Left forelimb (tissue), 1 donor: ENCODE measurements around the gene SMCHD1.
"Not testable (repeated sequence)": the region's sequence is repeated elsewhere in the genome, so short reads cannot be mapped to it uniquely, and the experiment has no call there.

ENCODE experiments used
- DNase-seq: peaks from one replicate; pipeline ENCODE4 v3.0.0-alpha.2; 2018; ENCODE audit warnings: low spot score

SMCHD1 gene

DNA sequence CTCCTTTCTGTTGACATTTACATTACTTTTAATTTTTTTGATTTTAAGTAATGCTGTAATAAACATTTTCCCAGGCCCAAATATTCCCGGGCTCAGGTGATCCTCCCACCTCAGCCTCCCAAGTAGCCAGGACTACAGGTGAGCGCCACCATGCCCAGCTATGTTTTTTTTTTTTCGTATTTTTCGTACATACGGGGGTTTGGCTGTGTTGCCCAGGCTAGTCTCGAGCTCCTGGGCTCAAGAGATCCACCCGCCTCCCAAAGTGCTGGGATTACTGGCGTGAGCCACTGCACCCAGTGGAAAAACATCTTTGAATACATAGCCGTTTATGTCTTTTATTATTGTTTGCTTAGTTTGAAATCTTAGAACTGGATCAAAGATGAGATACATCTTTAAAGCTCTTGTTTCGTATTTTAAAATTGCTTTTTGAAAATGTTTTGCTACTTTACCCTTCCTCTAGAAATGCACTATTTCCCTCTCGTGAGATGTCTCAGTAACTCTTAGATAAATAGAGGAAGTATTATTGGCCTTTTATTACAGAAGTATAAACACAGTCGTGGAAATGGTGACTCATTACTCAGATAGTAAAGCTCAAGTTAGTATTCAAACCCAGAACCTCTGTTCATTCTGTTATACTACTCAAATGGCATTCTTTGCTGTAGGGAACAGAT, 2.4 kb downstream of the SMCHD1 start:
- DNase-seq, result no peak

DNA sequence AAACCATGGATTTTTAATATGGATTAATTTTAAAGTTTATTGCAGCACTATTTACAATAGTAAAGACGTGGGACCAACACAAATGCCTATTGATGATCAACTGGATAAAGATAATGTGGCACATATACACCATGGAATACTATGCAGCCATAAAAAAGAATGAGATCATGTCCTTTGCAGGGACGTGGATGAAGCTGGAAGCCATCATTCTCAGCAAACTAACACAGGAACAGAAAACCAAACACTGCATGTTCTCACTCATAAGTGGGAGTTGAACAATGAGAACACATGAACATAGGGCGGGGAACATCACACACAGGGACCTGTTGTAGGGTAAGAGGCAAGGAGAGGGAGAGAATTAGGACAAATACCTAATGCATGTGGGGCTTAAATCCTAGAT, 5.3 kb downstream of the SMCHD1 start:
- DNase-seq, result not testable (repeated sequence)

DNA sequence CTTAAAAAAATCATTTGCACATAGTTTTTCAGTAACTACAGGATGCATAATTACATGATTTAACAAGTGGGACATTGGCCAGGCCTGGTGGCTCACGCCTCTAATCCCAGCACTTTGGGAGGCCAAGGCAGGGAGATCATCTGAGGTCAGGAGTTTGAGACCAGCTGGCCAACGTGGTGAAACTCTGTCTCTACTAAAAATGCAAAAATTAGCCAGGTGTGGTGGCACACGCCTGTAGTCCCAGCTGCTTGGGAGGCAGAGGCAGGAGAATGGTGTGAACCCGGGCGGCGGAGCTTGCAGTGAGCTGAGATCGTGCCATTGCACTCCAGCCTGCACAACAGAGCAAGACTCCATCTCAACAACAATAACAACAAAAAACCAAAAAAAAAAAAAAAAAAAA, 6.8 kb downstream of the SMCHD1 start:
- DNase-seq, result not testable (repeated sequence)

- DNase-seq, result no peak
These were observed 7.5 kb downstream of the SMCHD1 start for GRCh38 chr18:2662990-2663389.

DNA sequence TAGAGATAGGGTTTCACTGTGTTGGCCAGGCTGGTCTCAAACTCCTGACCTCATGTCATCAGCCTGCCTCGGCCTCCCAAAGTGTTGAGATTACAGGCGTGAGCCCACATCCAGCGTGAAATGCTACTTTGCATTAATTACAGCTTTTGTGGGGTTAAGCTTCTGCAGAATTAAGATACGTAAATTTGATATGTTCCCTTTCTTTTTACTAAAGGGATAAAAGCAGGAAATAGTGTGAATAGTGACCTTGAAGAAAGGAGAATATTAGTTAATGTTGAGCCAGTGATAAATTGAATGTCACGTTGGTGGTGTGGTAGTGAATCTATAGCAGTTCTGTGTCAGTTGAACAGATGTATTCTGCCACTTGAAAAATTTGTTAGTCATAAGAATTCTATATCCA, 16.9 kb downstream of the SMCHD1 start:
- no peak for DNase-seq

DNA sequence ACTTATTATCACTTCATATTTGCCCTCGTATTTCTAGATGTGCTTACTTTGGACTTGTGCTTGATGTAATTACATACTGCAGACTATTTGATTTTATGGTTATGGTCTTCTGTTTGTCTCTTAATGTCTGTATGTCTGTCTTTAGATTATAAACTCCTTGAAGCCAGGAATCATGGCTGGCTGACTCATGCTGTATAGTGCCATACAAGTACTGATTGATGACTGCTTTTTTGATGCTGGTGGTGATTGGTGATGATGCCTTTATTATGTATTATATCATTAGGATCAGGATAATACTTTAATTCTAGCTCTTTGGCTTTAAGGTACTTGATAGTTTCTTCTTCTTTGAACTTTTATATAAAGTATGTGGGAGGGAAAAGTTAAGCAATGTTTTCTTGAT, 17.3 kb downstream of the SMCHD1 start:
- DNase-seq, result no peak

DNA sequence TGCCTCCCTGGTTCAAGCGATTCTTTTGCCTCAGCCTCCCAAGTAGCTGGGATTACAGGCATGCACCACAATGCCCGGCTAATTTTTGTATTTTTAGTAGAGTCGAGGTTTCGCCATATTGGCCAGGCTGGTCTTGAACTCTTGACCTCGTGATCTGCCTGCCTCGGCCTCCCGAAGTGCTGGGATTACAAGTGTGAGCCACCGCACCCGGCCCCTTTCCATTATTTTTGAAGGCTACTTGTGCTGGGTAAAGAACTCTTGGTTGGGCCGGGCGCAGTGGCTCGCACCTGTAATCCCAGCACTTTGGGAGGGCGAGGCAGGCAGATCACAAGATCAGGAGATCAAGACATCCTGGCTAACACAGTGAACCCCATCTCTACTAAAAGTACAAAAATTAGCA, 23.4 kb downstream of the SMCHD1 start:
- DNase-seq, result not testable (repeated sequence)

DNA sequence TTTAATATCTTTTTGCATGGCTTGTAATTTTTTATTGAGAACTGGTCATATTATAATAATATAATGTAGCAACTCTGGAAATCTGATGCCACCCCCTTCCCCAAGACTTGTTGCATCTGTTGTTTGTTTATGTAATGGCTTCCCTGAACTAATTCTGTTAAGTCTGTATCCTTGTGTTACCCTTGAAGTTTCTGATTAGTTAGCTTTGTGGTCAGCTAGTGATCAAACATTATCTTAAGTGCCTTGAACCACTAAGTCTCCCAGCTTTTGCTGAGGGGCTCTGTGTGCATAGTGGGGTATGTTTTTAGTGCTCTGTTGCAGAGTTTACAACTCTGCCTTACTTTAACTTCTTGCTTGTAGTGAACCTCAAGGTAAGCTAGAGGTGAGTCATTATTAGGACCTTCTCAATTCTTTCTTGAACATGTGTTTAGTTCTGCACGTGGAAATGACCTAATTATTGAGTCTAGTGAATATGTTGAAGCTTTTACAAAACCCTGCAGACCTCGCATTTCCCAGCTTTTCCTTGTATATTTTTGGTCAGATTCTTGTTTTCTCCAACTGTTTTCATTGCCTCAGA, 24.8 kb downstream of the SMCHD1 start:
- no peak for DNase-seq

DNA sequence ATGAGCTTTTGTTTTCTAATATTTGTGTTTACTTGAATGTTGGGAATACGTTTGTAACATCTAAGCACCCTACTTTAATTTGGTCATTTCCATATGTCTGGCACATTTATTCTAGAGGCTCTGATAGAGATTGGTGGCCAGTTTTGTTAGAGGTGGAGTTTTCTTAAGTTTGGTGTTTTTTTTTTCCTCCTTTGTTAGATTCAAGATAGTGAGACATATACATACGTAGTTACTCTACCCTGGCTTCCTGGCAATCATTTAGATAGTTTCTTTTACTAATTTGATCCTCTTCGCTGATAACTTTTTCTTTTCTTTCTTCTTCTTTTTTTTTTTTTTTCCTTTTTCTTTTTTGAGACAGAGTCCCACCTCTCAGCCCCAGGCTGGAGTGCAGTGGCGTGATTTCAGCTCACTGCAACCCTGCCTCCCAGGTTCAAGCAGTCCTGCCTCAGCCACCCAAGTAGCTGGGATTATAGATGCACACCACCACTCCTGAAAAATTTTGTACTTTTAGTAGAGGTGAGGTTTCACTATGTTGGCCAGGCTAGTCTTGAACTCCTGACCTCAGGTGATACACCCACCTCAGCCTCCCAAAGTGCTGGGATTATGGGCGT, 26.6 kb downstream of the SMCHD1 start:
- no peak for DNase-seq

DNA sequence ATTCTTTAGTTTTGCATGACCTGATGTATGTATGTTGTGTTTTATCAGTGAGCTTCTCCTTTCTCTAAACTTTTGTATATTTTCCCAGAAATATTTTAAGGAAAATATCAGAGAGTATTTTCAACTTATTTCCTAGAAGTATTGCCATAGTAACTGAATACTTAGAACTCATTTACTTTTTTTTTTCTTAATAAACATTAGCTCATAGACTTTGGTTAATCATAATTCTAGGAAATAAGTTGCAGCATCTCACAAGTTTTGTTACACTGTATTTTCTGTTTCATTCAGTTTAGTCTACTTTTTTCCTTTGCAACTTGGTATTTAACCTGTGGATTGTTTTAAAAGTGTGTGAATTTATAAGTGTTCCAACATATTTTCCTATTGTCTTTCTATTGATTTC, 27.5 kb downstream of the SMCHD1 start:
- DNase-seq, result no peak

DNA sequence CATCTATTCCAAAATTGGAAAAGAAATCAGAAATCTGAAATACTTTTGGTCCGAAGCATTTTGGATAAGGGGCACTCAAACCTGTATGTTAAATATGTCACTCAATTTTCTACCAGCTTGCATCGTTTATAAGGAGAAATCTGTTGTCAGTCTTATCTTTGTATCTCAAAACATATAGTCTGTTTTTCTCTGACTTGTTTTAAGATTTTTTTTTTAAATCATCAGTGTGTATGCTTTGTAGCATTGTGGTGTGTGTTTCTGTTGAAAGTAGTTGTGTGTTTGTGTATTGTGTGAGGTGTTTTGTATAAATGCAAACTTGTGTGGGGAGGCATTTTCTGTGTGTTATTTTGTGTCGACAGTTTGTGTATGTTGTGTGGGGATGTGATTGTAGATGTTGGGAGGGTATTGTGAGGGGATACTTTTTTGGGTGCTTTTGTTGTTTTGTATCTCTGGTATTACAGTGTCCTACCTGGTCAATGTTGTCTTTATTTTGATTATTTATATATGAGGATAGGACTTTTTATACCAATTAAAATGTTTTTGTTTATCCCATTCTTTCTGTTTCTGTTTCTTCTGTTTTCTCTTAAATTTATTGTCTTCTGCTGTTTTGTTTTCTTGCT, 30.9 kb downstream of the SMCHD1 start:
- DNase-seq, result no peak

GRCh38 chr18:2687390-2688001, 32.0 kb downstream of the SMCHD1 start:
- no peak for DNase-seq

GRCh38 chr18:2692508-2692907, 37.0 kb downstream of the SMCHD1 start:
- DNase-seq, result no peak

GRCh38 chr18:2697184-2697583, 41.7 kb downstream of the SMCHD1 start:
- no peak for DNase-seq

DNA sequence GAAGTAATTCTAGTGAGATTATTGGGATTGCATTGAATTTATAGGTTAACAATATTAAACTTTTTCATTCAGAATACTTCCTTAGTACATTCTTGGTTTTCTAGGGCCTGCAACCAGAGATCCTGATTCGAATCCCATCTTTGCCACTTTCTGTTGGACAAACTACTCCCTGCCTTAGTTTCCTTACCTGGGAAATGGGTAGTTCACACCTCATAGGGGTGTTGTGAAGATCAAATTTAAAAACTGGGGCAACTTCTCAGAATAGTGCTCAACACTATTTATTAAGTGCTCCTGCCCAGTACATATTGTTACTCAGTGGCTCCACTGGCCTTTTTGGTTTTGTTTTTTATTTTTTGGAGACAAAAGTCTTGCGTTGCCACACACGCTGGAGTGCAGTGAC, 43.5 kb downstream of the SMCHD1 start:
- no peak for DNase-seq

- no peak for DNase-seq
These were observed 49.0 kb downstream of the SMCHD1 start for GRCh38 chr18:2704541-2704940.

- no peak for DNase-seq
These were observed 51.4 kb downstream of the SMCHD1 start for GRCh38 chr18:2706903-2707302.

- DNase-seq, result no peak
These were observed 52.1 kb downstream of the SMCHD1 start for GRCh38 chr18:2707551-2708168.

DNA sequence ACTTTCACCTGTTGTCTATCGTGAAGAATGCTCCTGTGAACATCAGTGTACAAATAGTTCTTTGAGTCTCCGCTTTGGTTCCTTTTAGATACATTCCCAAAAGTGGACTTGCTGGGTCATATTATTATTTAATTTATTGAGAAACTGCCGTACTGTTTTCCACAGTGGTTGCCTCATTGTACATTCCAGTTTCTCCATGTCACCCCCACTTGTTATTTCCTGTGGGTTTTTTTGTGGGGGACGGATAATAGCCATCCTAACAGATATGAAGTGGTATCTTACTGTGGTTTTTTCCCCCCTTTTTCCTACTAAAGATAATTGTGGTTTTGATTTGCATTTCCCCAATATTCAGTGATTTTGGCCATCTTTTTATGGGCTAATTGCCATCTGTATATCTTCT, 53.8 kb downstream of the SMCHD1 start:
- no peak for DNase-seq

DNA sequence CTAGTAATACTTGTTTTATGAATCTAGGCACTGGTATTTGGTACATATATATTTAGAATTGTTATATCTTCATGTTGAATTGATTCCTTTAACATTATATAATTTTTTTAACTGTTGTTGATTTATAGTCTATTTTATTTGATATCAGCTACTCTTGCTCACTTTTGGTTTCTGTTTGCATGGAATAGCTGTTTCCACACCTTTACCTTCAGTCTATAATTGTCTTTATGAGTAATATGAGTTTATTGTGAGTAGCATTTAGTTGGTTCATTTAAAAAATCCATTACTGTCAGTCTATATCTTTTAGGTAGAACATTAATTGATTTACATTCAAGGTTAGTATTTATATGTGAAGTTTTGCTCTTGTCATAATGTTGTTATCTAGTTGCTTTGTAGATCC, 58.6 kb downstream of the SMCHD1 start:
- no peak for DNase-seq

GRCh38 chr18:2715990-2716389, 60.5 kb downstream of the SMCHD1 start:
- DNase-seq, result no peak
